ENCODE data around the gene PDZD4. TPM values are rescaled to one million over a fixed set of nuclear protein-coding genes. Genes with fewer than 3 reads are reported as not detected.

PDZD4 gene
- polyA plus RNA-seq, 3 donors, result 0.11 TPM; not detected in 2

DNA sequence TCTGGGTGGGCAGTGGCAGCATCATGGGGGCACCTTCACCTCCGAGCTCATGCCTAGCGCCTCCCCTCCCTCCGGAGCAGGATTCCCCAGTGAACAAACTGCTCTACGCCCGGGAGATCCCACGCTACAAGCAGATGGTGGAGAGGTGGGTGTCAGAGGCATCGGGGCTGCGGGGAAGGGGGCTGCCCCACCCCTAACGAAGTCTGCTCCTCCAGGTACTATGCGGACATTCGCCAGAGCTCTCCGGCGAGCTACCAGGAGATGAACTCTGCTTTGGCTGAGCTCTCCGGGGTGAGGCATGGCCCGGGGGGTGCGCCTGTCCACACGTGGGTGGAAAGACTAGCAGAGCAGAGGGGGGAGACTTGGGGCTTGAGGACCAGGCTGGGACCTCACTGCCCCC lies 52.2 kb downstream of the PDZD4 start:
- peaks cover 0 to 13% (median 2%) of the 10 kb centered on the region in 7 donors for H3K9me3 Mint-ChIP-seq
- no peak overlapping the region for H3K27ac Mint-ChIP-seq
- H3K4me3 Mint-ChIP-seq, result no peak overlapping the region
- Histone ChIP-seq H3K36me3 (replicated peaks in 1 of 2; ENCODE audit: control insufficient read depth in 1 of 2, insufficient read depth in 2 of 2, low read length in 2 of 2) (no peaks in the 10 kb centered on the region), H3K9me3 (replicated peaks in 1 of 2; ENCODE audit: control insufficient read depth in 1 of 2, insufficient read depth in 1 of 2, low read length in 2 of 2) (no peaks in the 10 kb centered on the region), H2AFZ (ENCODE audit: insufficient read depth, low read depth, low read length, poor library complexity, severe bottlenecking) (no peak overlapping the region), H3K27me3 (ENCODE audit: control insufficient read depth in 2 of 2, insufficient read depth in 2 of 2, low read length in 2 of 2) (peaks cover 0 to 23% of the 10 kb centered on the region in 2 donors), H3K9ac (ENCODE audit: insufficient read depth, low read length, poor library complexity, severe bottlenecking) (no peak overlapping the region), H3K79me2 (ENCODE audit: insufficient read depth, low read length) (no peaks in the 10 kb centered on the region), H3K4me2 (replicated peaks; ENCODE audit: extremely low read depth, low read length, poor library complexity, severe bottlenecking) (no peak overlapping the region), H3K27ac (ENCODE audit: low read depth in 1 of 2, low read length in 2 of 2) (no peak overlapping the region), H4K20me1 (ENCODE audit: insufficient read depth, low read length) (no peaks in the 10 kb centered on the region), H3K4me3 (replicated peaks in 1 of 3; ENCODE audit: low read depth in 2 of 3, low read length in 3 of 3) (no peak overlapping the region), H3K4me1 (ENCODE audit: control insufficient read depth in 1 of 2, insufficient read depth in 2 of 2, low read length in 2 of 2) (no peaks in the 10 kb centered on the region)
- intact Hi-C loops (cut with micrococcal nuclease), result no loop called here
- H3K36me3 Mint-ChIP-seq, result no peaks in the 10 kb centered on the region
- TF ChIP-seq CTCF (IDR thresholded peaks at IDR 0.05), result no peak
- H3K27me3 Mint-ChIP-seq (ENCODE audit: low read depth in 3 of 3), result peaks cover 15 to 26% (median 15%) of the 10 kb centered on the region in 3 donors
- DNase-seq, result no peak
- H3K4me1 Mint-ChIP-seq, result no peaks in the 10 kb centered on the region
- 92% methylated on average over 2 of the region's 17 CpGs for WGBS (ENCODE audit: insufficient coverage)

- DNase-seq, result no peak
- no peaks in the 10 kb centered on the region for H3K36me3 ChIP-seq (replicated peaks in 1 of 2; ENCODE audit: control insufficient read depth in 1 of 2, insufficient read depth in 2 of 2, low read length in 2 of 2)
These were observed 52.9 kb downstream of the PDZD4 start for GRCh38 chrX:153777261-153778090.

More at GRCh38 chrX:153777261-153778090, 52.9 kb downstream of the PDZD4 start:
- H3K4me3 Mint-ChIP-seq, result no peak overlapping the region
- no peak for TF ChIP-seq CTCF (IDR thresholded peaks at IDR 0.05)
- Histone ChIP-seq H4K20me1 (ENCODE audit: insufficient read depth, low read length) (no peaks in the 10 kb centered on the region), H3K9ac (ENCODE audit: insufficient read depth, low read length, poor library complexity, severe bottlenecking) (no peak overlapping the region), H3K4me2 (replicated peaks; ENCODE audit: extremely low read depth, low read length, poor library complexity, severe bottlenecking) (no peak overlapping the region), H3K79me2 (ENCODE audit: insufficient read depth, low read length) (no peaks in the 10 kb centered on the region), H3K27ac (ENCODE audit: low read depth in 1 of 2, low read length in 2 of 2) (no peak overlapping the region), H3K4me3 (replicated peaks in 1 of 3; ENCODE audit: low read depth in 2 of 3, low read length in 3 of 3) (no peak overlapping the region), H3K9me3 (replicated peaks in 1 of 2; ENCODE audit: control insufficient read depth in 1 of 2, insufficient read depth in 1 of 2, low read length in 2 of 2) (no peaks in the 10 kb centered on the region), H3K4me1 (ENCODE audit: control insufficient read depth in 1 of 2, insufficient read depth in 2 of 2, low read length in 2 of 2) (no peaks in the 10 kb centered on the region), H3K27me3 (ENCODE audit: control insufficient read depth in 2 of 2, insufficient read depth in 2 of 2, low read length in 2 of 2) (peaks cover 0 to 23% of the 10 kb centered on the region in 2 donors), H2AFZ (ENCODE audit: insufficient read depth, low read depth, low read length, poor library complexity, severe bottlenecking) (no peak overlapping the region)
- H3K4me1 Mint-ChIP-seq, result no peaks in the 10 kb centered on the region
- H3K36me3 Mint-ChIP-seq, result no peaks in the 10 kb centered on the region
- peaks cover 15 to 26% (median 15%) of the 10 kb centered on the region in 3 donors for H3K27me3 Mint-ChIP-seq (ENCODE audit: low read depth in 3 of 3)
- H3K9me3 Mint-ChIP-seq, result peaks cover 0 to 13% (median 2%) of the 10 kb centered on the region in 7 donors
- 91% methylated on average over 16 of the region's 34 CpGs for WGBS (ENCODE audit: insufficient coverage)
- intact Hi-C loops (cut with micrococcal nuclease), result no loop called here
- peak overlapping the region in 1 of 7 donors; percentile 11 for H3K27ac Mint-ChIP-seq
